IMR-90 (cell line): Measurements from ENCODE around the gene RPTOR. TPM values are rescaled to one million over a fixed set of nuclear protein-coding genes. Genes with fewer than 3 reads are reported as not detected.

Experiments
- ATAC-seq: fragments of 200-7000 bp; cut with Tn5 transposase; 2 replicates; pipeline ENCODE4 v1.9.1; 2020; ENCODE audit warnings: low read depth, mild to moderate bottlenecking, moderate library complexity
- BruUV-seq: library from RNA; stranded (reverse); fragments of 400-500 nt; replicated peaks from 2 replicates; lab custom pipeline; 2021; lab: Mats Ljungman, UMichigan
- CTCF ChIA-PET: fragments of 300-600 bp; formaldehyde crosslinking; extraction: SDS; loops from one replicate; lab custom pipeline; 2021; ENCODE audit warnings: antibody characterized with exemption; lab: Yijun Ruan, JAX
- POLR2A ChIA-PET: fragments of 300-600 bp; sonication (Branson Sonifier 250); formaldehyde crosslinking; loops from one replicate; lab custom pipeline; 2022; ENCODE audit warnings: antibody characterized with exemption; ENCODE audit not compliant: unreplicated experiment; lab: Charles Lee
- DNase-seq: peaks from one replicate; pipeline ENCODE4 v3.0.0; 2013
- H2AFZ ChIP-seq: replicated peaks from 2 replicates; pipeline ENCODE3; 2013; ENCODE audit warnings: low read length, mild to moderate bottlenecking; ENCODE audit not compliant: poor library complexity
- H2AK5ac ChIP-seq: 2 replicates; pipeline ENCODE4 v1.6.1; 2013; ENCODE audit warnings: low read depth, low read length, inconsistent platforms
- H2AK9ac ChIP-seq: replicated peaks from 2 replicates; pipeline ENCODE3; 2013; ENCODE audit warnings: mild to moderate bottlenecking, low read depth, low read length, moderate library complexity; ENCODE audit not compliant: poor library complexity
- H2BK120ac ChIP-seq: 2 replicates; pipeline ENCODE4 v1.6.1; 2013; ENCODE audit warnings: low read depth, low read length, inconsistent platforms
- H2BK15ac ChIP-seq: 3 replicates; pipeline ENCODE4 v1.6.1; 2013; ENCODE audit warnings: low read depth, low read length, inconsistent platforms
- H2BK20ac ChIP-seq: 2 replicates; pipeline ENCODE4 v1.6.1; 2013; ENCODE audit warnings: low read depth, mild to moderate bottlenecking, inconsistent platforms, low read length, moderate library complexity
- H2BK5ac ChIP-seq: 2 replicates; pipeline ENCODE4 v1.6.1; 2013; ENCODE audit warnings: mild to moderate bottlenecking, low read depth, low read length, inconsistent platforms; ENCODE audit not compliant: poor library complexity, severe bottlenecking
- H3K14ac ChIP-seq: replicated peaks from 2 replicates; pipeline ENCODE4 v1.6.1; 2013; ENCODE audit warnings: low read depth, low read length, inconsistent platforms
- H3K18ac ChIP-seq: 2 replicates; pipeline ENCODE4 v1.6.1; 2013; ENCODE audit warnings: low read depth, low read length, control low read depth
- H3K23ac ChIP-seq: 2 replicates; pipeline ENCODE4 v1.6.1; 2013; ENCODE audit warnings: low read depth, low read length, inconsistent platforms
- H3K27ac ChIP-seq: 2 replicates; pipeline ENCODE4 v1.5.1; 2013; ENCODE audit warnings: mild to moderate bottlenecking, control low read depth, low read length; ENCODE audit not compliant: insufficient read depth
- H3K27me3 ChIP-seq: 2 replicates; pipeline ENCODE4 v1.6.1; 2013; ENCODE audit warnings: low read length; ENCODE audit not compliant: control insufficient read depth, insufficient read depth
- H3K36me3 ChIP-seq: 2 replicates; pipeline ENCODE4 v1.6.1; 2013; ENCODE audit warnings: low read length, mixed read lengths; ENCODE audit not compliant: control insufficient read depth, insufficient read depth
- H3K4ac ChIP-seq: 2 replicates; pipeline ENCODE4 v1.6.1; 2013; ENCODE audit warnings: low read depth, low read length, inconsistent platforms
- H3K4me1 ChIP-seq: 2 replicates; pipeline ENCODE4 v1.6.1; 2013; ENCODE audit warnings: low read length, mixed read lengths; ENCODE audit not compliant: control insufficient read depth, insufficient read depth
- H3K4me2 ChIP-seq: 2 replicates; pipeline ENCODE4 v1.6.1; 2013; ENCODE audit warnings: low read depth, mild to moderate bottlenecking, control low read depth, low read length, moderate library complexity
- H3K4me3 ChIP-seq: 2 replicates; pipeline ENCODE4 v1.5.1; 2013; ENCODE audit warnings: low read depth, mild to moderate bottlenecking, control low read depth, low read length, moderate library complexity; ENCODE audit not compliant: insufficient read depth
- H3K56ac ChIP-seq: 2 replicates; pipeline ENCODE4 v1.6.1; 2013; ENCODE audit warnings: low read length, inconsistent platforms; ENCODE audit not compliant: insufficient read depth; ENCODE audit errors: extremely low read depth
- H3K79me1 ChIP-seq, 2 experiments: 2 replicates each; pipeline ENCODE4 v1.6.1; 2013; ENCODE audit warnings: low read length in 2 of 2, inconsistent platforms in 1 of 2, low read depth in 1 of 2
- H3K9ac ChIP-seq: 2 replicates; pipeline ENCODE4 v1.6.1; 2013; ENCODE audit warnings: low read depth, low read length, control low read depth
- H3K9me1 ChIP-seq: 2 replicates; pipeline ENCODE4 v1.6.1; 2013; ENCODE audit warnings: low read length, inconsistent platforms; ENCODE audit not compliant: insufficient read depth
- H3K9me3 ChIP-seq: 2 replicates; pipeline ENCODE4 v1.6.1; 2013; ENCODE audit warnings: low read length; ENCODE audit not compliant: control insufficient read depth, insufficient read depth
- H4K20me1 ChIP-seq: 2 replicates; pipeline ENCODE4 v1.6.1; 2013; ENCODE audit warnings: low read length, inconsistent platforms; ENCODE audit not compliant: insufficient read depth
- H4K5ac ChIP-seq: 2 replicates; pipeline ENCODE4 v1.6.1; 2013; ENCODE audit warnings: mild to moderate bottlenecking, low read depth, low read length, control low read depth
- H4K8ac ChIP-seq, 2 experiments: 2 replicates each; pipeline ENCODE4 v1.6.1; 2013; ENCODE audit warnings: low read depth in 2 of 2, low read length in 2 of 2, control low read depth in 1 of 2, inconsistent platforms in 1 of 2
- H4K91ac ChIP-seq: 2 replicates; pipeline ENCODE4 v1.6.1; 2013; ENCODE audit warnings: low read depth, low read length, inconsistent platforms; ENCODE audit not compliant: insufficient read depth
- CEBPB ChIP-seq: IDR thresholded peaks from 2 replicates; pipeline ENCODE4 v1.6.1; 2012; ENCODE audit warnings: low read depth, low read length, improper control_type of control experiment
- MAFK ChIP-seq: IDR thresholded peaks from 2 replicates; pipeline ENCODE4 v1.6.1; 2012; ENCODE audit warnings: low read depth, low read length, improper control_type of control experiment
- WGBS, 2 experiments: methylation state at CpG; one replicate each; pipeline versions ENCODE4 v1.1.5 to v1.1.7; 2013; ENCODE audit warnings: missing lambda C conversion rate in 2 of 2; ENCODE audit not compliant: insufficient read length in 1 of 2; ENCODE audit errors: extremely low coverage in 2 of 2; 5-methylcytosine and 5-hydroxymethylcytosine counted together
- dilution Hi-C: fragments of 300-500 bp; cut with HindIII; formaldehyde crosslinking; loops from one replicate; pipeline ENCODE4 v1.14.3; 2018; ENCODE audit warnings: low sequenced_read_pairs; ENCODE audit not compliant: unreplicated experiment
- in situ Hi-C: fragments of 300-500 bp; cut with MboI; formaldehyde crosslinking; loops from 3 replicates; pipeline ENCODE4 v1.14.3; 2019; ENCODE audit warnings: low sequenced_read_pairs, inconsistent platforms, mixed read lengths
- intact Hi-C: fragments of 100-400 bp; cut with micrococcal nuclease; formaldehyde crosslinking; loops from 2 replicates; pipeline ENCODE4 v1.10.0; 2022
- polyA plus RNA-seq, 3 experiments: library from polyadenylated mRNA; depleted of rRNA; stranded (reverse); fragments of >200 nt; gene quantifications; 2 replicates each; pipeline ENCODE4 v1.2.3, GENCODE V29; 2012; ENCODE audit warnings: low replicate concordance in 1 of 3
- total RNA-seq: library from RNA; depleted of rRNA; stranded (reverse); fragments of >200 nt; gene quantifications from 2 replicates; pipeline ENCODE4 v1.2.3, GENCODE V29; 2012

RPTOR gene
- total and polyA plus RNA-seq, 2 of the 4 experiments (the other 2 are of a cell fraction): 10.8 to 14.7 TPM

- Histone ChIP-seq H3K9me1 (peaks cover 50% of the 10 kb centered on the region), H2AK5ac (peak overlapping the region; percentile 99), H2BK5ac (peak overlapping the region; percentile 89), H2BK20ac (peak overlapping the region; percentile 88), H3K27ac (peak overlapping the region; percentile 92), H2AFZ (peak overlapping the region; percentile 68), H3K18ac (peak overlapping the region; percentile 70), H3K14ac (peak overlapping the region; percentile 53), H4K5ac (peak overlapping the region; percentile 54), H2BK15ac (peak overlapping the region; percentile 96; the same call in 2 of the 3 replicates), H3K56ac (0 out of 2 replicates have a peak overlapping the region, but pooled peaks have one; percentile 36), H2AK9ac (peak overlapping the region; percentile 83), H3K36me3 (0 out of 2 replicates have a peak, but pooled peaks cover 2% of the 10 kb centered on the region), H3K9me3 (no peaks in the 10 kb centered on the region), H3K9ac (0 out of 2 replicates have a peak overlapping the region, but pooled peaks have one; percentile 19), H3K27me3 (no peaks in the 10 kb centered on the region), H3K23ac (peak overlapping the region; percentile 89), H4K20me1 (no peaks in the 10 kb centered on the region), H3K79me1 (peaks cover 32 to 78% of the 10 kb centered on the region in 2 experiments), H3K4me1 (peaks cover 40% of the 10 kb centered on the region), H4K8ac (peak overlapping the region; percentile 92 to 97; a peak in 3 of 4 replicates), H4K91ac (peak overlapping the region; percentile 96), H2BK120ac (peak overlapping the region; percentile 94), H3K4me2 (no peak overlapping the region), H3K4me3 (no peak overlapping the region), H3K4ac (peak overlapping the region; percentile 94)
- no peak for DNase-seq
- in situ Hi-C loops (no loop called here), intact Hi-C loops (no loop called here), dilution Hi-C loops (no loop called here)
- CTCF ChIA-PET: no interaction called here
- WGBS, 2 experiments: 14% methylated on average over 7 of the region's 14 CpGs; no CpG with 5 or more reads in 1 of the 2 experiments
- BruUV-seq: no TSS peak
- POLR2A ChIA-PET: no interaction called here
- no peak for TF ChIP-seq CEBPB
- peak; percentile 49; the same call in 1 of the 2 replicates for TF ChIP-seq MAFK
- no peak for ATAC-seq
Measured at GRCh38 chr17:80795754-80796153, 251.1 kb downstream of the RPTOR start.
